ENCODE data around the gene NPHS2. TPM values are rescaled to one million over a fixed set of nuclear protein-coding genes. Genes with fewer than 3 reads are reported as not detected.

NPHS2 gene
- total RNA-seq, 4 donors from 2014 or later: not detected

GRCh38 chr1:179516976-179517705, 58.6 kb downstream of the NPHS2 start:
- TF ChIP-seq POLR2AphosphoS5 (IDR thresholded peaks at IDR 0.05): no peak
- peaks cover 0 to 6% (median 0%) of the 10 kb centered on the region in 4 donors for H3K4me1 ChIP-seq
- WGBS, 2 donors (ENCODE audit: low coverage in 1 of 2): 55% methylated on average over 10 of the region's 11 CpGs; no CpG with 5 or more reads in 1 of the 2 donors

GRCh38 chr1:179510038-179510437, 65.7 kb downstream of the NPHS2 start:
- Histone ChIP-seq H3K27me3 (no peaks in the 10 kb centered on the region), H3K9me3 (no peaks in the 10 kb centered on the region), H3K27ac (no peak overlapping the region), H3K36me3 (no peaks in the 10 kb centered on the region), H3K4me3 (no peak overlapping the region), H3K4me1 (no peaks in the 10 kb centered on the region)
- 38 to 40% methylated on average over 2 of the region's 2 CpGs for WGBS, 2 donors (ENCODE audit: low coverage in 1 of 2)
- TF ChIP-seq POLR2A (IDR thresholded peaks at IDR 0.05): no peak
- TF ChIP-seq CTCF (IDR thresholded peaks at IDR 0.05): no peak
- no peak for TF ChIP-seq EP300 (IDR thresholded peaks at IDR 0.05; ENCODE audit: low read depth)
- TF ChIP-seq POLR2AphosphoS5 (IDR thresholded peaks at IDR 0.05): no peak
- in situ Hi-C loops (cut with MboI; ENCODE audit: low pct_ligation_motif_present in 1 of 4, low pct_unique_long_range_greater_than_20kb in 1 of 4, low sequenced_read_pairs in 3 of 4) (no loop called here), intact Hi-C loops (cut with DNase I; ENCODE audit: low total_unique reads) (no loop called here)
- no peak for DNase-seq

More at GRCh38 chr1:179516976-179517705, 58.6 kb downstream of the NPHS2 start:
- intact Hi-C loops (cut with DNase I; ENCODE audit: low total_unique reads) (no loop called here), in situ Hi-C loops (cut with MboI; ENCODE audit: low pct_ligation_motif_present in 1 of 4, low pct_unique_long_range_greater_than_20kb in 1 of 4, low sequenced_read_pairs in 3 of 4) (no loop called here)
- Histone ChIP-seq H3K4me3 (peak overlapping the region in 2 of 4 donors; percentile 1 to 3), H3K27ac (peak overlapping the region; percentile 30 to 71 (median 58)), H3K9me3 (no peaks in the 10 kb centered on the region), H3K36me3 (no peaks in the 10 kb centered on the region), H3K27me3 (no peaks in the 10 kb centered on the region)
- DNase-seq: peak; percentile 44

GRCh38 chr1:179509384-179509783, 66.4 kb downstream of the NPHS2 start:
- no peaks in the 10 kb centered on the region for H3K27me3 ChIP-seq
- no peak for TF ChIP-seq POLR2A (IDR thresholded peaks at IDR 0.05)
- no peak for TF ChIP-seq POLR2AphosphoS5 (IDR thresholded peaks at IDR 0.05)
- no peak for TF ChIP-seq EP300 (IDR thresholded peaks at IDR 0.05; ENCODE audit: low read depth)
- no peak for TF ChIP-seq CTCF (IDR thresholded peaks at IDR 0.05)
- H3K9me3 ChIP-seq: no peaks in the 10 kb centered on the region
- H3K27ac ChIP-seq: no peak overlapping the region
- H3K4me3 ChIP-seq: no peak overlapping the region
- 91 to 94% methylated on average over 4 of the region's 4 CpGs for WGBS, 2 donors (ENCODE audit: low coverage in 1 of 2)
- in situ Hi-C loops (cut with MboI; ENCODE audit: low pct_ligation_motif_present in 1 of 4, low pct_unique_long_range_greater_than_20kb in 1 of 4, low sequenced_read_pairs in 3 of 4) (no loop called here), intact Hi-C loops (cut with DNase I; ENCODE audit: low total_unique reads) (no loop called here)
- H3K36me3 ChIP-seq: no peaks in the 10 kb centered on the region
- no peak for DNase-seq
- H3K4me1 ChIP-seq: no peaks in the 10 kb centered on the region

- intact Hi-C loops (cut with DNase I; ENCODE audit: low total_unique reads) (no loop called here), in situ Hi-C loops (cut with MboI; ENCODE audit: low pct_ligation_motif_present in 1 of 4, low pct_unique_long_range_greater_than_20kb in 1 of 4, low sequenced_read_pairs in 3 of 4) (no loop called here)
- Histone ChIP-seq H3K9me3 (no peaks in the 10 kb centered on the region), H3K4me3 (no peak overlapping the region), H3K27ac (no peak overlapping the region), H3K36me3 (no peaks in the 10 kb centered on the region), H3K4me1 (no peaks in the 10 kb centered on the region), H3K27me3 (no peaks in the 10 kb centered on the region)
- DNase-seq: no peak
- TF ChIP-seq POLR2A (IDR thresholded peaks at IDR 0.05): no peak
- TF ChIP-seq CTCF (IDR thresholded peaks at IDR 0.05): no peak
- TF ChIP-seq POLR2AphosphoS5 (IDR thresholded peaks at IDR 0.05): no peak
- TF ChIP-seq EP300 (IDR thresholded peaks at IDR 0.05; ENCODE audit: low read depth): no peak
- WGBS, 2 donors (ENCODE audit: low coverage in 1 of 2): 92 to 100% methylated on average over 2 to 6 of the region's 6 CpGs
These were observed 69.5 kb downstream of the NPHS2 start for GRCh38 chr1:179506199-179506598.

Small RNAs within 50 kb of the gene (small RNA-seq; reads per million reads assigned to genes)
- 0 reads per million in 4 donors for gene RNU5F-2P

Other genes with a start within 250 kb of the NPHS2 start
- gene AXDND1, start 210.0 kb downstream of the NPHS2 start, total RNA-seq: 1 to 10 TPM; 3.1 to 8.4 (median 4.0) TPM
- 1 to 10 TPM in 1 of 4 donors, under 1 TPM in 1, not detected in 2; 0.64 to 1.8 TPM for gene TDRD5, start 15.9 kb upstream of the NPHS2 start, total RNA-seq
- gene FAM163A, start 167.3 kb upstream of the NPHS2 start, total RNA-seq: under 1 TPM in 3 of 4 donors, not detected in 1; 0.14 to 0.60 (median 0.48) TPM

All from transverse colon (tissue), 4 donors.